ENCODE data around the gene SNW1. TPM values are rescaled to one million over a fixed set of nuclear protein-coding genes. Genes with fewer than 3 reads are reported as not detected.

The SNW1 gene
- total RNA-seq, 5 donors from 2014 or later (not counting 1 experiment from before 2014, with no cell fraction given), result 83.5 to 94.1 (median 91.7) TPM

Other genes starting within 250 kb of the SNW1 start
- 10 to 100 TPM; 20.8 to 33.7 (median 26.2) TPM for gene SPTLC2, start 144.5 kb downstream of the SNW1 start, total RNA-seq
- 10 to 100 TPM in 4 of 5 donors, 1 to 10 TPM in 1; 9.1 to 20.2 (median 17.9) TPM for gene ALKBH1, start 53.1 kb downstream of the SNW1 start, total RNA-seq
- gene SLIRP, start 53.1 kb downstream of the SNW1 start, total RNA-seq, result 10 to 100 TPM; 32.2 to 45.8 (median 40.3) TPM
- 10 to 100 TPM in 1 of 5 donors, 1 to 10 TPM in 4; 6.3 to 16.1 (median 9.1) TPM for gene ADCK1, start 39.0 kb upstream of the SNW1 start, total RNA-seq

Data from T-cell (primary cell).